Central memory CD8-positive, alpha-beta T cell (primary cell): ENCODE results near the gene FAM200C.

Source experiments
- ATAC-seq: fragments of 150-1000 bp; cut with Tn5 transposase; replicated peaks from 2 replicates; pipeline ENCODE4 v1.10.0; 2022; ENCODE audit warnings: mild to moderate bottlenecking, moderate FRiP score, moderate number of reproducible peaks; ENCODE audit not compliant: poor library complexity, severe bottlenecking; ENCODE audit errors: extremely low read depth
- DNase-seq, 2 donors: peaks; one replicate each; pipeline ENCODE4 v3.0.0; 2021; ENCODE audit warnings: low spot score in 2 of 2
- H3K27ac Mint-ChIP-seq: one replicate; pipeline ENCODE4 v1.8.0; 2022; ENCODE audit warnings: low read depth, mild to moderate bottlenecking, moderate library complexity, mixed read lengths
- H3K27me3 Mint-ChIP-seq: one replicate; pipeline ENCODE4 v1.8.0; 2022; ENCODE audit warnings: mixed read lengths
- H3K36me3 Mint-ChIP-seq: one replicate; pipeline ENCODE4 v1.8.0; 2022; ENCODE audit warnings: mild to moderate bottlenecking, moderate library complexity, mixed read lengths; ENCODE audit not compliant: insufficient read depth
- H3K4me1 Mint-ChIP-seq: one replicate; pipeline ENCODE4 v1.8.0; 2022; ENCODE audit warnings: mixed read lengths
- H3K4me3 Mint-ChIP-seq: one replicate; pipeline ENCODE4 v1.8.0; 2022; ENCODE audit warnings: mild to moderate bottlenecking, moderate library complexity, mixed read lengths
- H3K9me3 Mint-ChIP-seq: one replicate; pipeline ENCODE4 v1.8.0; 2022; ENCODE audit warnings: mixed read lengths

Gene FAM200C

DNA sequence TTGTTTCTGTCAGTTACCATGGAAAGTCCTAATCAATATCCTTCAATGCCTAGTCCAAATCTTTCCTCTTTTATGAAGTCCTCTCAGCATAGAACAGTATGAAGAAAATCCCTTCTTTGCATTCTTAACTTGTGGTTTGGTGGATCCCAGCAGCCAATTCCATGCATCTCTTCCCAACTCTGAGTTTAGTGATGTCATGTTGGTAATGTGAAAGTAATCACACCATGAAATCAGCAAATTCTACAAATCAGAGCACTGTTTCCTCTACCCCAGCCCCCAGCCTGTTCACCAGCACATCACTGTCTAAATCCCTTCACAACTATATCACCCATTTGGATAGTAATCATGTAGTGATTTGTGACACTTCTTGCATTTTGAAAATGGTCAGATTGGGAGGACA is 24.7 kb downstream of the FAM200C start:
- Mint-ChIP-seq H3K27me3 (peaks cover 90% of the 10 kb centered on the region), H3K4me1 (no peaks in the 10 kb centered on the region), H3K27ac (no peak overlapping the region), H3K9me3 (no peaks in the 10 kb centered on the region), H3K4me3 (no peak overlapping the region), H3K36me3 (no peaks in the 10 kb centered on the region)
- ATAC-seq (no peak), DNase-seq (no peak)

DNA sequence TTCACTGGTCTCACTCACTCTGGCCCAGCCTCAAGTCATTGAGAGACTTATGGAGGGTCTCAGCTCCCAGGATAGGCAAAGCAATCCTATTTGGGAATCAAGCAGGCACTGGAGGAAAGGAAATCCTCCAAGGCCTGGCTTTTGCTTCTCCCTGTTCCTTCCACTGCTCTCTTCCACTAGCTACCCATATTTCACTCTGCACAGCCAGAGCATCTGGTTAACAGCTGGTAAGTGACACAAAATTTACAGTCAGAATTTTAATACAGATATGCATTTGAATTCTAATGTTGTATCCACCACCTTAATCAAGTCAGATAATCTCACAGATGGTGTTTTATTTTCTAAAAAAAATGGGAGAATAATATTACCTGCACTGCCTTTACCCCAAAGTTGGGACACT is 28.6 kb downstream of the FAM200C start:
- Mint-ChIP-seq H3K9me3 (no peaks in the 10 kb centered on the region), H3K4me3 (peak overlapping the region; percentile 43), H3K36me3 (no peaks in the 10 kb centered on the region), H3K27ac (no peak overlapping the region), H3K4me1 (peaks cover 10% of the 10 kb centered on the region), H3K27me3 (peaks cover 94% of the 10 kb centered on the region)
- ATAC-seq (no peak), DNase-seq (no peak)

DNA sequence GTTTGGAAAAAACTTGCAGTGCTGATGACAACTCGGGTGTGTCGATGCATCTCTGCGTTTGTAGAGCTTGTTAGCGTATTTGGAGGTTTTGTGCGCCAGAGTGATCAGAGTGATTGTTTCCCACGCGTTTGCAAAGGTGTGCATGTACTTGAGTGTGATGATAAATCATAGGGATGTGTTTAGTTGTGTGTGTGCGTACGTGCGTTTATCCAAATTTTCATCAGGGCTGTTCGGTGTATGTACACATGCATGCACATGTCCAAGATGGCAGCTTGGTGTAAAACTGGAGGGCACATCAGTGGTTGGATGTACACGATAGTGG is 29.2 kb downstream of the FAM200C start:
- Mint-ChIP-seq H3K27me3 (peaks cover 88% of the 10 kb centered on the region), H3K4me1 (peaks cover 10% of the 10 kb centered on the region), H3K9me3 (no peaks in the 10 kb centered on the region), H3K27ac (no peak overlapping the region), H3K4me3 (peak overlapping the region; percentile 43), H3K36me3 (no peaks in the 10 kb centered on the region)
- ATAC-seq (no peak), DNase-seq (no peak)

DNA sequence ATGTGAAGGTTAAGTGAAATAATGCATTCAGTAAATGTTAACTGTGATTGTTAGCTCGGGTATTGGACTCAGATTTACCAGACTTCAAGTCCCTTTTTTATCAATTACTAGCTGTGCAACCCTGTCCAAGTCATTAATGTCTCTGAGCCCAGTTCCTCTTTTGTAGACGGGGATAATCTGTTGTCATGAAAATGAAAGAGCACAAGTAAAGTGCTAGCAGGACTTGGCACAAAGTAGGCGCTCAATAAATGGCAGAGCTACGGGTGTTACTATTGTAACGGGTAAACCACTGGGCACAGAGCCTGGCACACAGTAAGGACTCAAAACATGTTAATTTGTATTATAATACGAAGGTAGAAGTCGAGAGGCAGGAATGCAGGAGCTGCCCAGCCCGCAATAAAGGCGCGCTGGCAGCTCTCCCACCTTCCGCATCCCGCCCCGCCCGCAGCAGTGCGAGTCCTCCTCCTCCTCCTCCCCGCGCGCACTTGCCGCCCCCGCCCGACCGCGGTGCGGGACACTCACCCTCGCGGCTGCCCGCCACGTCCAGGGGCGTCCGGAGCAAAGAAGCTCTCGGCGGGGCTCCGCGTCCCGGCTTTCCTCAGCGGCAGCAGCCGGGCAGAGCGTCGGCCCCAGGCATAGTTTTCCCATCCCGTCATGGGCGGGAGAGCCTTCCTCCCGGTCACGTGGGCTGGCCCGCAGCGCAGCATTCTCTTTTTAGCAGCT is 29.7 kb downstream of the FAM200C start, which contains the start of gene C1QTNF2:
Gene C1QTNF2, minus strand, starts transcription at position 637 of the 723 bp plus-strand sequence. CDS start 15,615 bp downstream, outside the sequence.
- no peaks in the 10 kb centered on the region for H3K9me3 Mint-ChIP-seq
- ATAC-seq (no peak), DNase-seq (no peak)
- peaks cover 10% of the 10 kb centered on the region for H3K4me1 Mint-ChIP-seq
- no peak within 1 kb of the TSS for H3K27ac Mint-ChIP-seq
- H3K27me3 Mint-ChIP-seq: peaks cover 87% of the 10 kb centered on the region
- H3K4me3 Mint-ChIP-seq: peak within 1 kb of the TSS; percentile 43
- H3K36me3 Mint-ChIP-seq: no peaks in the 10 kb centered on the region

DNA sequence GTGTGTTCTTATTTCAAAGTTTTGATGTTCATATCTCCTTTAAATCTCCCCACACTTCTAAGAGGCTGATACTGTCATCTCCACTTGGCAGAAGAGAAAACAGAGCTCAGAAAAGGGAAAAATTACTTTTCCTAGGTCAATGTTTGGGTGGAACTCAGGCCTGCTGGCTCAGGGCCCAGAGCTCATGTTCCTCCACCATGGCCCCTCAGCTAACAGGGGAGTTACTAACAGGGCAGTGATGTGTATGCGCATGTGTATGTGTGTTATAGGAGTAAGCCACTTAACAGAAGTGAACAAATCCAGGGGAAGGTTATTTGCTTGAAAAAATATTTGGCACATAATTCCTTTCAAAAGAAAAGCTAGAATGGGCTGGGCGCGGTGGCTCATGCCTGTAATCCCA is 32.0 kb downstream of the FAM200C start:
- no peak overlapping the region for H3K4me3 Mint-ChIP-seq
- no peak overlapping the region for H3K27ac Mint-ChIP-seq
- H3K36me3 Mint-ChIP-seq: no peaks in the 10 kb centered on the region
- peaks cover 70% of the 10 kb centered on the region for H3K27me3 Mint-ChIP-seq
- H3K9me3 Mint-ChIP-seq: no peaks in the 10 kb centered on the region
- ATAC-seq: no peak
- H3K4me1 Mint-ChIP-seq: peaks cover 10% of the 10 kb centered on the region
- no peak for DNase-seq

DNA sequence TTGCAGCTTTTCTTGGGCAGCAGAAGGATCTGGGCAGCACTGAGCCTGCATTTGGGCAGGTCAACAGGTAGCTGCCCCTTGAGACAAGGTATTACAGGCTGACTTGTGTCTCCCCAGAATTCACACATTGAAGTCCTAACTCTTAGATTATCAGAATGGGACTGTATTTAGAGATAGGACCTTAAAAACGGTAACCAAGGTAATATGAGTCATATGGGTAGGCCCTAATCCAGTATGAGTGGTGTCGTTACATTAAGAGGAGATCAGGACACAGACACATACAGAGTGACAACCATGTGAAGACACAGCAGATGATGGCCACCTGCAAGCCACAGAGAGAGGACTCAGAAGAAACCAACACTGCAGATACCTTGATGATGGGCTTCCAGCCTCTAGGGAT is 32.6 kb downstream of the FAM200C start:
- Mint-ChIP-seq H3K9me3 (no peaks in the 10 kb centered on the region), H3K4me3 (no peak overlapping the region), H3K27ac (no peak overlapping the region), H3K4me1 (peaks cover 10% of the 10 kb centered on the region), H3K27me3 (peaks cover 64% of the 10 kb centered on the region), H3K36me3 (no peaks in the 10 kb centered on the region)
- ATAC-seq (no peak), DNase-seq (no peak)

DNA sequence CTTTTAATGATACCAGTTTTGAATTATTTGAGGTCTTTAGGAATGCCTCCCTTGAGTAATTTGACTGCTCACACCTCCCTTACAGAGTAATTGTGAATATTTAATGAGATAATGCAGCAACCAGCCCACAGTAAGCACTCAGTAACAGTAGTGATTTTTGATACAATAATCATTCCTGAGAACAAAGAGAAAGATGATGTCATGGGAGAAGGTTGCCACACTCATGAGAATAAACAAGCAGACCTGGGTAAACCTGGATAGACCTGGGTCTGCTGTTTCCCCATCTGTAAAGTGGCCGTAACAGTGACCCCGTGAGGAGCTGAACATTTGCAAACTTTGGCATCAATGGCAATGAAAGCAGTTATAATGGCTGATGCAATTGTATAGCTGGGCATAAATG is 33.6 kb downstream of the FAM200C start:
- no peak for DNase-seq
- H3K4me1 Mint-ChIP-seq: peaks cover 10% of the 10 kb centered on the region
- H3K27me3 Mint-ChIP-seq: peaks cover 54% of the 10 kb centered on the region
- no peaks in the 10 kb centered on the region for H3K9me3 Mint-ChIP-seq
- H3K27ac Mint-ChIP-seq: no peak overlapping the region
- no peak for ATAC-seq
- no peak overlapping the region for H3K4me3 Mint-ChIP-seq
- no peaks in the 10 kb centered on the region for H3K36me3 Mint-ChIP-seq

DNA sequence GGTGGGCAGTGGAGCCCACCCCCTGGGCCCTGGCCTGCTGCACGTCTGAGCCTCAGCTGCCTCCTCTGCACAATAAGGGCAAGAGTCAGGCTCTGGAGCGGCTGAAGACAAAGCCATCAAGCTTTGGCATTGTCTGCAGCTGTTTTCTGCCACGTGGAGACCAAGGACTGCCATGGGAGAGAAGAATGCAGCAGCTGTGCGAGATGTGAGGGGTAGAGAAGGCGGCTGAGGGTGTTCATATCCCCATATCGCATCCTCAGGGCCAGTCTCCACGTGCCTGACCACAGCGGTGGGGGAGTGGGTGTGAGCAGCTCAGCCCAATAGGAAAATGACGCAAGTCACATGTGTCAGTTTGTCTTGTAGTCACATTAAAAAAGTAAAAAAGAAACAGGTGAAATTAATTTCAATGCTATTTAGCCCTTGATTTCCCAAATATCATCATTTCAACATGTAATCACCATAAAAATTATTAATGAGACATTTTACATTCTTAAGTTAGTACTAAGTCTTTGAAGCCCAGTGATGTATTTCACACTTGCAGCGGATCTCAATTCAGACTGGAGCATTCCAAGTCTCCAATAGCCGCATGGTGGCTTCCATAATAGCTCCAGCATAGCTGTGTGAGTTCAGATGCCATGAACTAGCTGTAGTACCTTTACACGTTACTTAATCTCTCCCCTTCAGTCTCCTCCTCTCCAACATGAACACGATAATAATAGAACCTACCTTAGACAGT is 36.0 kb downstream of the FAM200C start:
- ATAC-seq: no peak
- Mint-ChIP-seq H3K27ac (no peak overlapping the region), H3K36me3 (peaks cover 2% of the 10 kb centered on the region), H3K27me3 (peaks cover 47% of the 10 kb centered on the region), H3K4me1 (no peaks in the 10 kb centered on the region), H3K9me3 (no peaks in the 10 kb centered on the region), H3K4me3 (no peak overlapping the region)
- DNase-seq: no peak

DNA sequence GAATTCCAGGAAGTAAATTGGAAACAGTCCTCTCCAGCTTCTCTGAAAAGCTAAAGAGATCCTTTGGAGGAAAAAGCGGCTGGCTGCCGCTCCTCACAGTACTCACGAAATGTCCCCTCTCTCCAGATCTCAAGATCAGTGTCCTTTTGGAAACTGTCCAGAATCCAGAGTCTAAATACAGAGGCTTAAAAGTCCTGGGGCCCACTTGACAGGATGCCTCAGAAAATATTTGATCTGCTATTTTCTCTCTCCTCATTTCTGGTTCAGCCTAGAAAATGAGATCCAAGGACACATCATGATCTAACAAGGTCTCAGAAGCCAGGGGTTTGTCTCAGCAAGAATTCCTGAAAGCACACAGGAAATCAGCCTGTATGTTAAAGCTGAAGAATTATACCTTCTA is 36.6 kb downstream of the FAM200C start:
- Mint-ChIP-seq H3K36me3 (peaks cover 2% of the 10 kb centered on the region), H3K9me3 (no peaks in the 10 kb centered on the region), H3K4me3 (no peak overlapping the region), H3K27ac (no peak overlapping the region), H3K27me3 (peaks cover 41% of the 10 kb centered on the region), H3K4me1 (no peaks in the 10 kb centered on the region)
- ATAC-seq (no peak), DNase-seq (no peak)

DNA sequence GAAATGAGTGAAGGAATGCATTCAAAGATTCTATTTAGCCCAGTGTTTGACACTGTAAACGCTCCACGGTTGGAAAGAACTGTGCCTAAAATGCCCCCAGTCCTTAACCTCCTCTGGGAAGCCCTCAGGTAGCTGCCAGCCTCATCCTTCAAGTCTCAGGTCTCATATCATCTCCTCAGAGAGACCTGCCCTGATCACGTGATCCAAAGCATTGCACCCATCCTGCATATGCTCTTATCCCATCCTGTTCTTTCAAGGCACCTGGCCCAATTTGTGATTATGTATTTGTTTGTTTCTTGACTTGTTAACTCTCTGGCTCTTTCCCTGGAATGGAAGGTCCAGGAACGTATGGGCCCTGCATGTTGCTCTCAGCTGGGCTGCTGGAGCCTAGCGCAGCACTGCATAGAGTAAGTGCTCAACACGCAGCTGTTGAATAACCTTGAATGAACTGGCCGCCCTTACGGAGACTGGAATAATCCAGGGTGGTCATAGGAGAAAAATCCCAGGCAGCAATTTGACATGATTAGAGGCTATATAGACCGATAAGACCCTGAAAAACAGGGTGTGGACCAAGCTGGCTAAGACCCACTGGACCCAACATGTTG is 38.1 kb downstream of the FAM200C start:
- no peaks in the 10 kb centered on the region for H3K4me1 Mint-ChIP-seq

DNA sequence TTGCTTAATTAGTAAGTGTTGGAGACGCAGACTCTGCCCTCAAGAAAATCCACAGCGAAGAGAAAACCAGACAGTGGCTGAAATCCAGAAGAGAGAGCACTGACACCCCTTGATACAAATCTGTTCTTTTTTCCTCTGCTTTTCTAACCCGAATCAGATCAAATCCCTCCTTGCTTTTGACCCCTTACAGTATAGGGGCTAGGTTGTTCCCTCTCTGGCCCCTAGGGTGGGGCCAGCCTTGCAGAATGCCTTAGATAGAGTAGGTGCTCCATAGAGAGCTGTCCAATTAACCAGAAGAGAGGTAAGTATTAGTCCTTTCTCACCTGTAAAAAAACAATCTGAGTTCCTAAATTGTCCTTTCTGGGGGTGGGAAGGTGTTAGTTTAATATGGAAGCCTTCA is 39.5 kb downstream of the FAM200C start:
- DNase-seq (no peak), ATAC-seq (no peak)
- Mint-ChIP-seq H3K4me1 (no peaks in the 10 kb centered on the region), H3K27ac (no peak overlapping the region), H3K27me3 (peaks cover 33% of the 10 kb centered on the region), H3K36me3 (peaks cover 2% of the 10 kb centered on the region), H3K9me3 (no peaks in the 10 kb centered on the region), H3K4me3 (no peak overlapping the region)

More for the DNA sequence above, 38.1 kb downstream of the FAM200C start:
- ATAC-seq: no peak
- no peak overlapping the region for H3K4me3 Mint-ChIP-seq
- DNase-seq: no peak
- H3K36me3 Mint-ChIP-seq: peaks cover 2% of the 10 kb centered on the region
- peaks cover 35% of the 10 kb centered on the region for H3K27me3 Mint-ChIP-seq
- H3K9me3 Mint-ChIP-seq: no peaks in the 10 kb centered on the region
- H3K27ac Mint-ChIP-seq: no peak overlapping the region

DNA sequence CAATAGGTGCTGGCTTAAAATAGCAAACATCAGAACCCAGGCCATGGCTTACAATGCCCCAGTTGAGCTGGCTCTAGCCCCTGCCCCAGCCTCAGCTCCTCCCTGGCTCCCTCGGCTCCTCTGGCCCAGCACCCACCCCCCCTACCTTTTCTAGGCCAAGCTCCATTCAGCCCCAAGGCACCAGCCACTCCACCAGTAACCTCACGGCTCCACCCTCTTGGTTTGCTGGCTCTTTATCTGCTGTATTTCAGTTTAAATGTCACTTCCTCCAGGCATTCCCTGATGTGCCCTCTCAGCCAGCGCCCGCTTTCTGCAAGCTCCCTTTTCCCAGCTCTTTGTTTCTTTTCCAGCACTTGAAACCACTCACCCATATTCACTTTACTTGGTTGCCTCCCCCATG is 40.0 kb downstream of the FAM200C start:
- Mint-ChIP-seq H3K4me1 (no peaks in the 10 kb centered on the region), H3K9me3 (no peaks in the 10 kb centered on the region), H3K27ac (no peak overlapping the region), H3K4me3 (no peak overlapping the region), H3K36me3 (peaks cover 2% of the 10 kb centered on the region), H3K27me3 (peaks cover 28% of the 10 kb centered on the region)
- ATAC-seq (no peak), DNase-seq (no peak)

DNA sequence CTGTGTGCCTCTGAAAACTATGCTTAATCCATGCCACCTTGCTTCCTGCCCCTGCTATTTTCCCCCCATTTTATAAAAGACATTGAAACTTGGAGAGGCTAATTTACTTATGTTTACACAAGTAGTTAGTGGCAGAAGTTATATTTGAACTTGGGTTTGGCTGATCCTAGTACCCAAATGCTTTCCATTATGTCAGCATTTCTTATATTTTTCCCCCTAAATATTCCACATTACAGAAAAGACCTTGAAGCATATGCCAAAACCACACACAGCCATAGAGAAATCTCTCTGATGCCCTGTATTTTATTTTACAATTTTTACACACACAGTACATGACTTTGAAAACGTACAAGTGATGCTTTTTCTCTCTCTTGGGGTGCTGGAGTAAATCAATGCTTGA is 40.6 kb downstream of the FAM200C start:
- DNase-seq: no peak
- ATAC-seq: no peak
- H3K27ac Mint-ChIP-seq: no peak overlapping the region

More for the DNA sequence above, 40.6 kb downstream of the FAM200C start:
- Mint-ChIP-seq H3K9me3 (no peaks in the 10 kb centered on the region), H3K27me3 (peaks cover 25% of the 10 kb centered on the region), H3K4me3 (no peak overlapping the region), H3K4me1 (no peaks in the 10 kb centered on the region), H3K36me3 (peaks cover 2% of the 10 kb centered on the region)
